ENCODE results near the gene PEBP1.

DNA sequence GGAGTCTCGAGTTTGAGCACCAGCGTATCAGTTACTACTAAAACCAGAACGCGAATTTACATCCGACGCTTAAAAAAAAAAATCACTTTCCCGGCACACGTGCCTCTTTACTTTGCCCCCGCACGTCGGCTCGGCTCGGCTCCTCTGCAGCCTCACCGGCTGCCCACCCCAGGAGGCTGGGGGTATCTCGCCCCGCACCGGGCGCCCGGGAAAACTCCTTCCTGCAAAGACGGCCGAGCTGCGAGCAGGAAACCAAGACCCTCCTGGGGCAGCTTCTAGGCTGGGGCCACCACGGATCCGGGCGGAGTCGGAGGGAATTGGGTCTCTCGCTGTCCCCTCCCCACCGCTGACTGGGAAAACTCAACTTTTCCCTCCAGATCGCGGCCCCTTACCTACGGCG, 32.7 kb upstream of the PEBP1 start:
- TF ChIP-seq CTCF (IDR thresholded peaks at IDR 0.05) (no peak), EP300 (IDR thresholded peaks at IDR 0.05) (no peak), POLR2A (IDR thresholded peaks at IDR 0.05) (no peak)
